ENCODE measurements around the gene GALNT17. TPM values are rescaled to one million over a fixed set of nuclear protein-coding genes. Genes with fewer than 3 reads are reported as not detected.

The GALNT17 gene
- total RNA-seq, 1 experiment from 2014 or later: not detected

DNA sequence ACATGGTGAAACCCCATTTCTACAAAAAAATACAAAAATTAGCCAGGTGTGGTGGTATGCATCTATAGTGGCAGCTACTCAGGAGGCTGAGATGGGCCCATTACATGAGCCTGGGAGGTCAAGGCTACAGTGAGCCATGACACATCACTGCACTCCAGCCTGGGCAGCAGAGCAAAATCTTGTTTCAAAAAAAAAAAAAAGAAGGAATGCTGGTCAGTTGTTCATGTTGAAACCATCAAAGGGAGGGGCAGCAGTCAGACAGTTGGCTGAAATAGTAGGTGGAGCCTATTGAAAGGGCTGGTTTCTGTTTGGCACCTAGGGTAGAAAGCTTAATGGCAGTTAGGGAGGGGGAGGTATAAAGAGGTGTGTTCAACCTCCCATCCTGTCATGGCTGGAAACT, 323.0 kb downstream of the GALNT17 start:
- no peaks in the 10 kb centered on the region for H3K36me3 ChIP-seq (ENCODE audit: low read depth, low read length)
- no peak overlapping the region for H3K9ac ChIP-seq (ENCODE audit: low read length)
- CTCF ChIA-PET: no interaction called here
- no peaks in the 10 kb centered on the region for H3F3A ChIP-seq (ENCODE audit: low read length, unreplicated experiment)
- H2AFZ ChIP-seq (ENCODE audit: low read length): no peak overlapping the region
- BruUV-seq (replicated peaks): no TSS peak
- H3K4me3 ChIP-seq (ENCODE audit: low read length): no peak overlapping the region
- no peaks in the 10 kb centered on the region for H3K9me2 ChIP-seq (replicated peaks; ENCODE audit: low read length)
- DNase-seq (no peak), ATAC-seq (no peak)
- H4K20me1 ChIP-seq (ENCODE audit: low read length): no peaks in the 10 kb centered on the region
- H3K4me1 ChIP-seq (ENCODE audit: insufficient read depth, low read length): no peaks in the 10 kb centered on the region
- H3K9me3 ChIP-seq (ENCODE audit: low read length): peaks cover 10% of the 10 kb centered on the region; the same call in 1 of the 2 replicates
- no peak overlapping the region for H3K27ac ChIP-seq (ENCODE audit: low read length)
- H3K79me2 ChIP-seq (ENCODE audit: low read length): no peaks in the 10 kb centered on the region
- POLR2A ChIA-PET (ENCODE audit: unreplicated experiment): no interaction called here
- TF ChIP-seq EZH2 (IDR thresholded peaks at IDR 0.05; ENCODE audit: low read length, unreplicated experiment) (no peak), EZH2phosphoT487 (IDR thresholded peaks at IDR 0.05; ENCODE audit: borderline replicate concordance, low read length) (no peak)
- TF ChIP-seq, protein P1, sequence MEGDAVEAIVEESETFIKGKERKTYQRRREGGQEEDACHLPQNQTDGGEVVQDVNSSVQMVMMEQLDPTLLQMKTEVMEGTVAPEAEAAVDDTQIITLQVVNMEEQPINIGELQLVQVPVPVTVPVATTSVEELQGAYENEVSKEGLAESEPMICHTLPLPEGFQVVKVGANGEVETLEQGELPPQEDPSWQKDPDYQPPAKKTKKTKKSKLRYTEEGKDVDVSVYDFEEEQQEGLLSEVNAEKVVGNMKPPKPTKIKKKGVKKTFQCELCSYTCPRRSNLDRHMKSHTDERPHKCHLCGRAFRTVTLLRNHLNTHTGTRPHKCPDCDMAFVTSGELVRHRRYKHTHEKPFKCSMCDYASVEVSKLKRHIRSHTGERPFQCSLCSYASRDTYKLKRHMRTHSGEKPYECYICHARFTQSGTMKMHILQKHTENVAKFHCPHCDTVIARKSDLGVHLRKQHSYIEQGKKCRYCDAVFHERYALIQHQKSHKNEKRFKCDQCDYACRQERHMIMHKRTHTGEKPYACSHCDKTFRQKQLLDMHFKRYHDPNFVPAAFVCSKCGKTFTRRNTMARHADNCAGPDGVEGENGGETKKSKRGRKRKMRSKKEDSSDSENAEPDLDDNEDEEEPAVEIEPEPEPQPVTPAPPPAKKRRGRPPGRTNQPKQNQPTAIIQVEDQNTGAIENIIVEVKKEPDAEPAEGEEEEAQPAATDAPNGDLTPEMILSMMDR (conservative IDR thresholded peaks at IDR 0.05; ENCODE audit: low read depth, low read length): no peak
- H3K27me3 ChIP-seq (ENCODE audit: low read length): no peaks in the 10 kb centered on the region
- H3K4me2 ChIP-seq (ENCODE audit: low read length): no peak overlapping the region
- intact Hi-C loops (cut with micrococcal nuclease): no loop called here

DNA sequence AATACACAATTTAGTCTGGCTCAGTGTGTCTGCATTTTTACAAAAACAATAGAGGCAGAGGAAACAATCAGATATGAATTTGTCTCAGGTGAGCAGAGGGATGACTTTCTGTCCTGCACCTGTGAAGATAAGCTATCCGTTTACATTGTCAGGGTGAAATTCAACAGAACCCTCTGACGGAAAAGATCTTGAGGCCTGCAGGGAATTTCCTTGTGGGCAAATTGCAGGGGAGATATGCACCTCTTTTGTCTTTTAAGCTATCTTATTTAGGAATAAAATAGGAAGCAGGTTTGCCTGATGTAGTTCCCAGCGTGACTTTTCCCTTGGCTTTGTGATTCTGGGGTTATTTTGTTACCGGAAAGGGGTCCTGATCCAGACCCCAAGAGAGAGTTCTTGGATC, 325.1 kb downstream of the GALNT17 start:
- CTCF ChIA-PET: no interaction called here
- ATAC-seq: no peak

More for the DNA sequence above, 325.1 kb downstream of the GALNT17 start:
- POLR2A ChIA-PET (ENCODE audit: unreplicated experiment): no interaction called here
- DNase-seq: no peak
- no peaks in the 10 kb centered on the region for H3F3A ChIP-seq (ENCODE audit: low read length, unreplicated experiment)
- peaks cover 14% of the 10 kb centered on the region; the same call in 1 of the 2 replicates for H3K9me3 ChIP-seq (ENCODE audit: low read length)
- no peaks in the 10 kb centered on the region for H3K27me3 ChIP-seq (ENCODE audit: low read length)
- no peak overlapping the region for H3K4me2 ChIP-seq (ENCODE audit: low read length)
- H3K4me1 ChIP-seq (ENCODE audit: insufficient read depth, low read length): no peaks in the 10 kb centered on the region
- no peak overlapping the region for H3K27ac ChIP-seq (ENCODE audit: low read length)
- H2AFZ ChIP-seq (ENCODE audit: low read length): no peak overlapping the region
- intact Hi-C loops (cut with micrococcal nuclease): no loop called here
- no peaks in the 10 kb centered on the region for H3K9me2 ChIP-seq (replicated peaks; ENCODE audit: low read length)
- H3K9ac ChIP-seq (ENCODE audit: low read length): no peak overlapping the region
- no peaks in the 10 kb centered on the region for H4K20me1 ChIP-seq (ENCODE audit: low read length)
- no TSS peak for BruUV-seq (replicated peaks)
- H3K36me3 ChIP-seq (ENCODE audit: low read depth, low read length): no peaks in the 10 kb centered on the region
- H3K79me2 ChIP-seq (ENCODE audit: low read length): no peaks in the 10 kb centered on the region
- H3K4me3 ChIP-seq (ENCODE audit: low read length): no peak overlapping the region
- TF ChIP-seq, protein P1 (conservative IDR thresholded peaks at IDR 0.05; ENCODE audit: low read depth, low read length): no peak
- TF ChIP-seq EZH2phosphoT487 (IDR thresholded peaks at IDR 0.05; ENCODE audit: borderline replicate concordance, low read length): no peak
- no peak for TF ChIP-seq EZH2 (IDR thresholded peaks at IDR 0.05; ENCODE audit: low read length, unreplicated experiment)
